PFSK-1 (cell line): ENCODE measurements around the gene HAUS5.
A peak's percentile ranks its signal among the peaks of the same experiment; 100 is the strongest.

Source experiments
- FOXP2 ChIP-seq: optimal IDR thresholded peaks from 2 replicates; pipeline ENCODE3; 2011; ENCODE audit warnings: borderline replicate concordance, control low read depth, inconsistent platforms; ENCODE audit not compliant: insufficient read depth; ENCODE audit errors: extremely low read length, extremely low read depth
- POLR2AphosphoS5 ChIP-seq: IDR thresholded peaks from 2 replicates; pipeline ENCODE4 v1.6.1; 2012; ENCODE audit warnings: low read depth, mild to moderate bottlenecking, control low read depth, low read length, moderate library complexity
- SIN3A ChIP-seq: IDR thresholded peaks from 2 replicates; pipeline ENCODE4 v1.6.1; 2012; ENCODE audit warnings: mild to moderate bottlenecking, low read length, moderate library complexity, borderline replicate concordance; ENCODE audit not compliant: insufficient read depth
- TAF1 ChIP-seq: IDR thresholded peaks from 2 replicates; pipeline ENCODE4 v1.6.1; 2012; ENCODE audit warnings: low read length, control low read depth, borderline replicate concordance; ENCODE audit not compliant: insufficient read depth
- TF ChIP-seq, protein P1 (sequence below), 2 experiments: IDR thresholded peaks; 2 replicates each; pipeline versions ENCODE4 v1.6.1 to v1.8.0; 2011 to 2012; ENCODE audit warnings: low read depth in 2 of 2, low read length in 2 of 2, control low read depth in 1 of 2, inconsistent platforms in 1 of 2, mild to moderate bottlenecking in 1 of 2, moderate library complexity in 1 of 2; ENCODE audit not compliant: insufficient read depth in 1 of 2

The HAUS5 gene

DNA sequence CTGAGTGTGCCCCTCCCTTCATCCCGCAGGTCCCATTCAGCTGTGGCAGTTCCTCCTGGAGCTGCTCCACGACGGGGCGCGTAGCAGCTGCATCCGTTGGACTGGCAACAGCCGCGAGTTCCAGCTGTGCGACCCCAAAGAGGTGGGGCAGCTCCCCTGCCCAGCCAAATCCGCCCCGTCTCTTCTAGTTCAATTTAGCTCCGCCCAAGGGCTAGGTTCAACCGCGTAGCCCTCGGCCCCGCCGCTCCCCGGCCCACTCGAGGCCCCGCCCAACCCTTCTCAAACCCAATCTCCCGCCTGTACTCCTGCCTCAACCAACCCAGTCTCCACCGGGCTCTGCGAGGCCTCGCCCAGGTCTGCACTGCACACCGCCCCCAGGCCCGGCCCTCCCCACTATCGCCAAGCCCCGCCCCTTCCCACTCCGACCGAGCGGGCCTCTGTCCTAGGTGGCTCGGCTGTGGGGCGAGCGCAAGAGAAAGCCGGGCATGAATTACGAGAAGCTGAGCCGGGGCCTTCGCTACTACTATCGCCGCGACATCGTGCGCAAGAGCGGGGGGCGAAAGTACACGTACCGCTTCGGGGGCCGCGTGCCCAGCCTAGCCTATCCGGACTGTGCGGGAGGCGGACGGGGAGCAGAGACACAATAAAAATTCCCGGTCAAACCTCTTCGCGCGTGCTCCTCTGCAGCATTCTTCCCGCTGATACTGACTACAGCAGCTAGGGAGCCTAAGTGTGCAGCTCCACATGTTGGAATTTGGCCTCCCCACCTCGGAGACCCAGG, 31.9 kb downstream of the HAUS5 start:
- TF ChIP-seq, protein P1, sequence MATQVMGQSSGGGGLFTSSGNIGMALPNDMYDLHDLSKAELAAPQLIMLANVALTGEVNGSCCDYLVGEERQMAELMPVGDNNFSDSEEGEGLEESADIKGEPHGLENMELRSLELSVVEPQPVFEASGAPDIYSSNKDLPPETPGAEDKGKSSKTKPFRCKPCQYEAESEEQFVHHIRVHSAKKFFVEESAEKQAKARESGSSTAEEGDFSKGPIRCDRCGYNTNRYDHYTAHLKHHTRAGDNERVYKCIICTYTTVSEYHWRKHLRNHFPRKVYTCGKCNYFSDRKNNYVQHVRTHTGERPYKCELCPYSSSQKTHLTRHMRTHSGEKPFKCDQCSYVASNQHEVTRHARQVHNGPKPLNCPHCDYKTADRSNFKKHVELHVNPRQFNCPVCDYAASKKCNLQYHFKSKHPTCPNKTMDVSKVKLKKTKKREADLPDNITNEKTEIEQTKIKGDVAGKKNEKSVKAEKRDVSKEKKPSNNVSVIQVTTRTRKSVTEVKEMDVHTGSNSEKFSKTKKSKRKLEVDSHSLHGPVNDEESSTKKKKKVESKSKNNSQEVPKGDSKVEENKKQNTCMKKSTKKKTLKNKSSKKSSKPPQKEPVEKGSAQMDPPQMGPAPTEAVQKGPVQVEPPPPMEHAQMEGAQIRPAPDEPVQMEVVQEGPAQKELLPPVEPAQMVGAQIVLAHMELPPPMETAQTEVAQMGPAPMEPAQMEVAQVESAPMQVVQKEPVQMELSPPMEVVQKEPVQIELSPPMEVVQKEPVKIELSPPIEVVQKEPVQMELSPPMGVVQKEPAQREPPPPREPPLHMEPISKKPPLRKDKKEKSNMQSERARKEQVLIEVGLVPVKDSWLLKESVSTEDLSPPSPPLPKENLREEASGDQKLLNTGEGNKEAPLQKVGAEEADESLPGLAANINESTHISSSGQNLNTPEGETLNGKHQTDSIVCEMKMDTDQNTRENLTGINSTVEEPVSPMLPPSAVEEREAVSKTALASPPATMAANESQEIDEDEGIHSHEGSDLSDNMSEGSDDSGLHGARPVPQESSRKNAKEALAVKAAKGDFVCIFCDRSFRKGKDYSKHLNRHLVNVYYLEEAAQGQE (IDR thresholded peaks at IDR 0.05; ENCODE audit: insufficient read depth in 1 of 2, low read depth in 2 of 2, low read length in 2 of 2): peak in 1 of 2 experiments; percentile 79; a peak in 2 of 4 replicates
- TF ChIP-seq SIN3A: no peak

DNA sequence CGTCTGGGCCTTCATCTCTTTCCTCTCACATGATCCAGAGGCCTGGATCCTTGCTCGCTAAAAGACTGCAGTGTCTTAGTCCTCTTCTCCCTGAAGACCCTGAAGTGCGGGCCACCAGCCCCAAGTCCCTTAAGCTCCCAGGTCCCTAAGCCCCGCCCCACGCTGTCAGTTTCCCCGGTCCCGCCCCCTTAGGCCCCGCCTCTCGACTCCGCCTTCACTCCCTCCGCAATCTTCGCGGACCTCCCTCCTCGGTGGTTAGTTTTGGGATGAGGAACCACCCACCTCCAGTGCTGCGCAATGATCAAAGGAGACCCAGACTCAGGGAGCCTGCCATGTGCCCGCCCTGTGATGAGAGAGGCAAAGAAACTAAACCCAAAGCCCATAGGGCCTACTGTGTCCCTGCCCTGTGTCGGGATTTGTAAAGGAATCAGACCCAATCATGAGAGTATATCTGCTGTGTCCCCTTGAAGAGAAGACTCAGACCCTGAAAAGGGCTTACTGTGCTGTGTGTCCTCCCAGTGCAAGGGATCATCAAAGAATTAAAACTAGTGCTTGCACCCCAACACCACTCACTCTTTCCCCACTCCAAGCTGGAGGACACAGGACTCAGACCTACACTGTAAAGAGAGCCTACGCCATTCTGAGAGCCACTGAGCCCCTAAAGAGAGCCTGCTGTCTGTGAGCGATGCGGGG, 32.6 kb downstream of the HAUS5 start:
- no peak for TF ChIP-seq SIN3A
- no peak; the same call in 1 of the 2 replicates for TF ChIP-seq POLR2AphosphoS5
- TF ChIP-seq FOXP2: no peak
- TF ChIP-seq, protein P1 (IDR thresholded peaks at IDR 0.05; ENCODE audit: insufficient read depth in 1 of 2, low read depth in 2 of 2, low read length in 2 of 2): no peak
- TF ChIP-seq TAF1: no peak

DNA sequence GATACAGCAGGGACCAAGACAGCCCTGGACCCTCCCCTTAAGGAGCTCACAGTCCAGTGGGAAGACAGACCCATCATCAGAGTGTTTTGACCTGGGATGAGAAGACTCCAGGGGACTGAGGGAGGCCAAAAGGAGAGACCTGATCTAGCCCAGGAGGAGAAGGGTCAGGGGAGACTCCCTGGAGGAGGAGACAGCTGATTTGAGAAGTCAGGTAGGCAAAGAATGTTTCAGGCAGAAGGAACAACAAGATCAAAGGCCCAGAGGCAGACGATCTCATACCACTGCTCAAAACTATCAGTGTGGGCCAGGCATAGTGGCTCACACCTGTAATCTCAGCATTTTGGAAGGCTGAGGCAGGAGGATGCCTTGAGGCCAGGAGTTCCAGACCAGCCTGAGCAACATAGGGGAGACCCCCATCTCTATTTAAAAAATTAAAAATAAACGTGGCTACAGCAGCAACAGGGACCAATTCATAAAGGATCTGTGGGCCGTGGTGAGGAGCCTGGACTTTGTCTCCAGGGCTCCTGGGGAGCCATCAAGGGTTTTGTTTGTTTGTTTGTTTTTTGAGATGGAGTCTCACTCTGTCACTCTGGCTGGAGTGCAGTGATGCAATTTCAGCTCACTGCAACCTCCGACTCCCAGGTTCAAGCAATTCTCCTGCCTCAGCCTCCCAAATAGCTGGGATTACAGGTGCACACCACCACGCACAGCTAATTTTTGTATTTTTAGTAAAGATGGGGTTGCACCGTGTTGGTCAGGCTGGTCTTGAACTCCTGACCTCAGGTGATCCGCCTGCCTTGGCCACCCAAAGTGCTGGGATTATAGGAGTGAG, 33.4 kb downstream of the HAUS5 start:
- TF ChIP-seq POLR2AphosphoS5: no peak
- TF ChIP-seq, protein P1 (IDR thresholded peaks at IDR 0.05; ENCODE audit: insufficient read depth in 1 of 2, low read depth in 2 of 2, low read length in 2 of 2): no peak
- no peak for TF ChIP-seq SIN3A
- TF ChIP-seq TAF1: no peak
- TF ChIP-seq FOXP2: no peak

DNA sequence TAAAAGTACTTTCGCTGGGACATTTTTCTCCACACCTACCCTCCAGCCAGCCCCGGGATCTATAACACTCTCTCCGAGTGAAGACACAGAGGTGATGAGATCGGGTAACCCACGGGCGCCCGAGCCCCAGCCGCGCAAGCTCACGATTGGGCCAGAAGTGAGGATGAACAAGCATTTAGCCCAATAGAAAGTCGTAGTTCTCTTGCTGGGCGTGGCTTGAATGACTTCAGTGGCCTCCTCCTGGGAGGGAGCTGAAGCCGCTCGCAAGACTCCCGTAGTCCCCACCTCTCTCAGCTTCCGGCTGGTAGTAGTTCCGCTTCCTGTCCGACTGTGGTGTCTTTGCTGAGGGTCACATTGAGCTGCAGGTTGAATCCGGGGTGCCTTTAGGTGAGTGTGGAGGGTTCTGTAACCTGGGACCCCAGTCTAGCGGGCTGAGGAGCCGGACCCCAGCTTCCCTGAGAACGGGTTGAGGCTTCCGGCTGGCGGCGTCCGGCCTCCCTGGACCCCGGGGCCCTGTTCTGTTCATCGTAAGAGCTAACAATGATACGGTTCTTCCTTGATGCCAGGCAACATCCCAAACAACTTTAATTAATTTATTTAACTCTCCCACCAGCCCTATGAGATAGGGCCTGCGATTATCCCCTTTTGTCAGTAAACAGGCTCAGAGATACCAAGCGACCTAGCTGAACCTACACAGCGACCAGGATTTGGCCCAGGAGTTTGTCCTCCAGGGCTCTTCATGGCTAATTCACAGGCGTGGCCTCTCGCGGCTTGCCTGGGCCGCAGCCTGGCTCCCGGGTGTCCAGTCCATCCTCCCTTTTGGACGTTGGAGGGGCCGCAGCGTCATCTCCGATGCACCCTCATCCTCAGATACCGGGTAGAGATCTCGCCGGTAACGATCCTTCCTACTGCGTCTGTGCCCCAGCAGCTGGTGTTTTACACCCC, 35.8 kb downstream of the HAUS5 start, which contains the start of gene COX6B1:
Gene COX6B1, plus strand, starts transcription at position 307 of the 945 bp plus-strand sequence. CDS start 2,921 bp downstream, outside the sequence.
- no peak for TF ChIP-seq FOXP2
- peak; percentile 99 for TF ChIP-seq POLR2AphosphoS5
- 0 out of 2 replicates have a peak, but pooled peaks have one; percentile 29 for TF ChIP-seq SIN3A
- TF ChIP-seq TAF1: peak; percentile 92
- TF ChIP-seq, protein P1 (IDR thresholded peaks at IDR 0.05; ENCODE audit: insufficient read depth in 1 of 2, low read depth in 2 of 2, low read length in 2 of 2): peak in 1 of 2 experiments; percentile 32; a peak in 1 of 4 replicates
